T-helper 2 cell treated with Interferon-gamma antibody and Interleukin-4, amounts not matched to agents 5 μg/mL and 100 μg/mL, for 36 hours (primary cell): Measurements from ENCODE around the gene IL36G.
A peak's percentile ranks its signal among the peaks of the same experiment; 100 is the strongest.

ENCODE experiments used
- DNase-seq: peaks from one replicate; pipeline ENCODE4 v3.0.0; 2021; ENCODE audit warnings: low spot score
- H3K27ac Mint-ChIP-seq: one replicate; pipeline ENCODE4 v1.8.0; 2021; ENCODE audit warnings: mild to moderate bottlenecking, mixed read lengths
- H3K27me3 Mint-ChIP-seq: one replicate; pipeline ENCODE4 v1.8.0; 2021; ENCODE audit warnings: low read depth, mixed read lengths
- H3K36me3 Mint-ChIP-seq: one replicate; pipeline ENCODE4 v1.8.0; 2021; ENCODE audit warnings: low read depth, mixed read lengths
- H3K4me1 Mint-ChIP-seq: one replicate; pipeline ENCODE4 v1.8.0; 2021; ENCODE audit warnings: low read depth, mixed read lengths
- H3K4me3 Mint-ChIP-seq: one replicate; pipeline ENCODE4 v1.8.0; 2022; ENCODE audit warnings: mild to moderate bottlenecking, moderate library complexity, mixed read lengths
- H3K9me3 Mint-ChIP-seq: one replicate; pipeline ENCODE4 v1.8.0; 2021; ENCODE audit warnings: mixed read lengths

Gene IL36G

GRCh38 chr2:112994648-112995047, 16.8 kb downstream of the IL36G start:
- no peak for DNase-seq
- H3K4me3 Mint-ChIP-seq, result no peak overlapping the region
- H3K27me3 Mint-ChIP-seq, result no peaks in the 10 kb centered on the region
- H3K27ac Mint-ChIP-seq, result no peak overlapping the region
- H3K4me1 Mint-ChIP-seq, result peaks cover 30% of the 10 kb centered on the region
- H3K36me3 Mint-ChIP-seq, result peaks cover 21% of the 10 kb centered on the region
- H3K9me3 Mint-ChIP-seq, result peaks cover 50% of the 10 kb centered on the region

DNA sequence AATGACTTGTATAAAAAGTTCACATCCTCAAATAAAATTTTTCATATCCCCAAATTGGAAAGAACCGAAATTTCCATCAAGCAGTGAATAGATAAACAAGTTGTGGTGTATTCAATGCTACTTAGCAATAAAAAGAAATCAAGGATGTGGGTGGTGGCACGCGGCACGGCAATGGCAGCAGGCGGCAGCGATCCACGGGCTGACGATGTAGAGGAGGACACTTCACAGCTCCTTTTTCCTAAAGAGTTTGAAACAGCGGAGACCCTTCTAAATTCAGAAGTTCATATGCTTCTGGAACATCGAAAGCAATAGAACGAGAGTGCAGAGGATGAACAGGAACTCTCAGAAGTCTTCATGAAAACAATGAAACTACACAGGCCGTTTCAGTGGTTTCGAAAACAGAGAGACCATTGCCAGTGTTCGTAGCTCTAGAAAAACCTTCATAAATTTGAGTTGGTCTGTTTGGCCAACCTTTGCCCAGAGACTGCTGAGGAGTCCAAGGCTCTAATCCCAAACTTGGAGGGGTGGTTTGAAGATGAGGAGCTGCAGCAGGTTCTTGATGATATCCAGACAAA, 17.6 kb downstream of the IL36G start:
- DNase-seq, result no peak
- Mint-ChIP-seq H3K4me3 (peak overlapping the region; percentile 79), H3K27ac (peak overlapping the region; percentile 90), H3K4me1 (peaks cover 30% of the 10 kb centered on the region), H3K27me3 (no peaks in the 10 kb centered on the region), H3K9me3 (peaks cover 51% of the 10 kb centered on the region), H3K36me3 (peaks cover 20% of the 10 kb centered on the region)

DNA sequence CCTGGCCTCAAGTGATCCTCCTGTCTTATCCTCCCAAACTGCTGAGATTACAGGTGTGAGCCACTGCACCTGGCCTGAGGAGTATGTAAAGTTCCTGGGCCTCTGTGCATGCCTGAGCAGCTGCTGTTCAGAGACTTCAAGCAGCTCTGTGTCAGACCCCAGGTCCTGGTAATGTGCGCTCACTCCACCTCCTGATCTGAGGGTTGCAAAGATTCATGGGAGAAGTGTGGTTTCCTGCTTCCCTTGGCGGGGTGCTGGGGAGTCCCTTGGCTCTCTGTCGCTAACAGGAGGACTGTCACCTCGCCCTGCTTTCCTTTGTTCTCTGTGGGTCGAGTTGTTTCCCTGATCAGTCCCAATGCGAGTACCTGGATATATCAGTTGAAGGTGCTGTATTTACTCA, 18.8 kb downstream of the IL36G start:
- H3K4me1 Mint-ChIP-seq, result peaks cover 30% of the 10 kb centered on the region
- peak; percentile 69 for DNase-seq
- peak overlapping the region; percentile 58 for H3K4me3 Mint-ChIP-seq
- H3K36me3 Mint-ChIP-seq, result peaks cover 25% of the 10 kb centered on the region
- H3K9me3 Mint-ChIP-seq, result peaks cover 51% of the 10 kb centered on the region
- peak overlapping the region; percentile 80 for H3K27ac Mint-ChIP-seq
- no peaks in the 10 kb centered on the region for H3K27me3 Mint-ChIP-seq

GRCh38 chr2:112997151-112997550, 19.3 kb downstream of the IL36G start:
- H3K27me3 Mint-ChIP-seq, result no peaks in the 10 kb centered on the region
- H3K36me3 Mint-ChIP-seq, result peaks cover 23% of the 10 kb centered on the region
- peaks cover 30% of the 10 kb centered on the region for H3K4me1 Mint-ChIP-seq
- peak overlapping the region; percentile 80 for H3K27ac Mint-ChIP-seq
- no peak for DNase-seq
- peak overlapping the region; percentile 58 for H3K4me3 Mint-ChIP-seq
- H3K9me3 Mint-ChIP-seq, result peaks cover 51% of the 10 kb centered on the region

- Mint-ChIP-seq H3K4me1 (peaks cover 20% of the 10 kb centered on the region), H3K27me3 (no peaks in the 10 kb centered on the region), H3K27ac (no peak overlapping the region), H3K4me3 (no peak overlapping the region), H3K9me3 (peaks cover 42% of the 10 kb centered on the region), H3K36me3 (peaks cover 15% of the 10 kb centered on the region)
- no peak for DNase-seq
Observed at GRCh38 chr2:113000436-113000835, 22.6 kb downstream of the IL36G start.

GRCh38 chr2:113002677-113003076, 24.9 kb downstream of the IL36G start:
- no peak for DNase-seq

GRCh38 chr2:113005030-113005509, 27.3 kb downstream of the IL36G start, which contains the start of gene IL36A:
TSS of gene IL36A (plus strand) at chr2:113005459. CDS start at chr2:113005872, 413 bp downstream.
- no peak for DNase-seq
- Mint-ChIP-seq H3K9me3 (peaks cover 23% of the 10 kb centered on the region), H3K4me3 (no peak within 1 kb of the TSS), H3K4me1 (peaks cover 2% of the 10 kb centered on the region), H3K36me3 (peaks cover 12% of the 10 kb centered on the region), H3K27me3 (no peaks in the 10 kb centered on the region), H3K27ac (no peak within 1 kb of the TSS)

More at GRCh38 chr2:113002677-113003076, 24.9 kb downstream of the IL36G start:
- peaks cover under 1% of the 10 kb centered on the region for H3K4me1 Mint-ChIP-seq
- no peaks in the 10 kb centered on the region for H3K27me3 Mint-ChIP-seq
- no peak overlapping the region for H3K4me3 Mint-ChIP-seq
- H3K27ac Mint-ChIP-seq, result no peak overlapping the region
- peaks cover 15% of the 10 kb centered on the region for H3K36me3 Mint-ChIP-seq
- H3K9me3 Mint-ChIP-seq, result peaks cover 42% of the 10 kb centered on the region

GRCh38 chr2:113007250-113007649, 29.4 kb downstream of the IL36G start:
- Mint-ChIP-seq H3K4me3 (no peak overlapping the region), H3K27ac (no peak overlapping the region), H3K27me3 (peaks cover 3% of the 10 kb centered on the region), H3K36me3 (peaks cover 2% of the 10 kb centered on the region), H3K4me1 (peaks cover 10% of the 10 kb centered on the region), H3K9me3 (peaks cover 8% of the 10 kb centered on the region)
- DNase-seq, result no peak

GRCh38 chr2:113009622-113010021, 31.8 kb downstream of the IL36G start:
- Mint-ChIP-seq H3K36me3 (peaks cover 3% of the 10 kb centered on the region), H3K4me1 (peaks cover 10% of the 10 kb centered on the region), H3K9me3 (peaks cover 4% of the 10 kb centered on the region), H3K27me3 (peaks cover 3% of the 10 kb centered on the region), H3K4me3 (no peak overlapping the region), H3K27ac (no peak overlapping the region)
- DNase-seq, result no peak

- no peak overlapping the region for H3K27ac Mint-ChIP-seq
- H3K9me3 Mint-ChIP-seq, result peaks cover 4% of the 10 kb centered on the region
Observed at GRCh38 chr2:113010088-113010487, 32.3 kb downstream of the IL36G start.

DNA sequence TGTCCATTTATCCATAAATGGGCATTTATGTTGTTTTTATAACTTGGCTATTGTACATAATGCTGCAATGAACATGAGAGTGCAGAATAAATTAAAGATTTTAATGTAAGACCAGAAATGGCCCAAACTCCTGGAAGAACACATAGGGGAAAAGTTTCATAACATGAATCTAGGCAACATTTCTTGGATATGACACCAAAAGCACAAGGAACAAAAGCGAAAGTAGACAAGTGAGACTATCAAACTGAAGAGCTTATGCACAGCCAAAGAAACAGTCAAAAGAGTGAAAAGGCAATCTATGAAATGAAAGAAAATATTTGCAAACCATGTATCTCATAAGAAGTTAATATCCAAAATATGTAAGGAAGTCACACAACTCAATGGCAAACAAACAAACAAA, 33.3 kb downstream of the IL36G start:
- Mint-ChIP-seq H3K4me3 (no peak overlapping the region), H3K4me1 (peaks cover 10% of the 10 kb centered on the region), H3K27ac (no peak overlapping the region), H3K9me3 (peaks cover 4% of the 10 kb centered on the region), H3K36me3 (peaks cover 3% of the 10 kb centered on the region), H3K27me3 (peaks cover 6% of the 10 kb centered on the region)
- no peak for DNase-seq

More at GRCh38 chr2:113010088-113010487, 32.3 kb downstream of the IL36G start:
- DNase-seq, result no peak
- peaks cover 6% of the 10 kb centered on the region for H3K27me3 Mint-ChIP-seq
- peaks cover 10% of the 10 kb centered on the region for H3K4me1 Mint-ChIP-seq
- no peak overlapping the region for H3K4me3 Mint-ChIP-seq
- H3K36me3 Mint-ChIP-seq, result peaks cover 3% of the 10 kb centered on the region

DNA sequence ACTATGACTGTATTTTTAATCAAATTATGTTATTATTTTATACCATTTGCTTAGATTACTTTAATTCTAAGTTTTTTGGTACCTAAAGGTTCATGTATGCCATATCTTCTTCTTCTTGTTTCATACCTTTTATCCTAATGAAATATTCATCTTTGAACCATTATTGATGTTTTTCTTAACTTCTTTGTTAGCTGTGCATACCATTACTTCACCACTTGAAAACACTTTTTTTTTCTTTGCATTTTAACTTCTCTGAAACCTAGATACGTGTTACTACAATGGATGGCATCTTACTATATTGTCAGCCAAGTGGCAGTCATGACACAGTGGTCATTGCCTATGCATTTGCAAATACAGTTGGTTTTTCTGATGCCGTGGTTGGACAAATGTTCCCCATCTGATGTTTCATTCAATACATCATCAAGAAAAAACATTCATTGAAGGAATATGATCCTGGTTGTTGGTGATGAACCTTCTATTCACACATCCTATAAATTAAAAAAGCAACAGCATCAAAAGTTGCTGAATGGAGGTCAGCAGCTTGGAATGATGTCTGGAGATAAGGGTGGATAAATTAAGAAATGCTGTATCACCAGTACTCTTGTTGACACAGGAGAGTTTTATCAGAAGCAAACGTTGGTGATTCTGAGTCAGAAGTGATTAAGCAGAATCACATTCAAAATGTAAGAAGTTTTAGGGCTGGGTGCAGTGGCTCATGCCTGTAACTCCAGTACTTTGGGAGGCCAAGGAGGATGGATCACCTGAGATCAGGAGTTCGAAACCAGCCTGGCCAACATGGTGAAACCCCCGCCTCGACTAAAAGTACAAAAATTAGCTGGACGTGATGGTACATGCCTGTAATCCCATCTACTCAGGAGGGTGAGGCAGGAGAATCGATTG, 34.9 kb downstream of the IL36G start:
- H3K4me1 Mint-ChIP-seq, result peaks cover 10% of the 10 kb centered on the region
- H3K36me3 Mint-ChIP-seq, result peaks cover 3% of the 10 kb centered on the region
- peaks cover 15% of the 10 kb centered on the region for H3K27me3 Mint-ChIP-seq
- no peak overlapping the region for H3K27ac Mint-ChIP-seq
- no peak overlapping the region for H3K4me3 Mint-ChIP-seq
- no peak for DNase-seq
- H3K9me3 Mint-ChIP-seq, result peaks cover 4% of the 10 kb centered on the region

DNA sequence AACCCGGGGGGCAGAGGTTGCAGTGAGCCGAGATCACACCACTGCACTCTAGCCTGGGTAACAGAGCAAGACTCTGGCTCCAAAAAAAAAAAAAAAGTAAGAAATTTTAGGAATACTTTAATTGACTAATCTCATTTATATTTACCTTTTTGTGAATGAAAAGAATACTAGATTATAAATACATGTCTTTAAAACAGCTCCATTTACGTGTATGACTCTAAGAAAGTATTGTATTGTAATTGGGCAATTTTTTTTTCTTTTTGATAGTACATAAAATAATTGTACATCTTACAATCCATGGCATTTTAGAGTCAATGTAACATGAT, 35.5 kb downstream of the IL36G start:
- peaks cover 4% of the 10 kb centered on the region for H3K9me3 Mint-ChIP-seq
- H3K27ac Mint-ChIP-seq, result no peak overlapping the region
- H3K36me3 Mint-ChIP-seq, result peaks cover 3% of the 10 kb centered on the region
- no peak overlapping the region for H3K4me3 Mint-ChIP-seq
- H3K27me3 Mint-ChIP-seq, result peaks cover 19% of the 10 kb centered on the region
- peaks cover 10% of the 10 kb centered on the region for H3K4me1 Mint-ChIP-seq
- DNase-seq, result no peak

DNA sequence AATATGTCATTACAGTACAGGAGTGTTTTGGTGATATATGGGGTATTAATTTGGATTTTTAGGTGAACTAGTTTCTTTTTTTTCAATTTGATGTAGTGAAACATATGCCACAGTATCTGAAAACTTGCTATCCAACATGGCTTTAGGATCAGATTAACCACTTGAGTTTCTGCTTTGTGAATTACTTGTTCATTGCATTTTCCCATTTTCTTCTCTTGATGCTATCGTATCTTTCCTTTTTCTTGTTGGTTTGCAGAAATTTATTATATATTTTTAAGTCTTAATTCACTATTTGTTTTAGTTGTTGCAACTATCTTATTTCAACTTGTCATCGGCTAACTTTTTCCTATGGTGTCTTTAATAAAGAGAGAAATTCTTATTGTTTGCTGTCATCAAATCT, 36.3 kb downstream of the IL36G start:
- peaks cover 10% of the 10 kb centered on the region for H3K4me1 Mint-ChIP-seq
- H3K9me3 Mint-ChIP-seq, result peaks cover 10% of the 10 kb centered on the region
- DNase-seq, result no peak
- no peak overlapping the region for H3K4me3 Mint-ChIP-seq
- H3K27ac Mint-ChIP-seq, result no peak overlapping the region
- peaks cover 3% of the 10 kb centered on the region for H3K36me3 Mint-ChIP-seq
- H3K27me3 Mint-ChIP-seq, result peaks cover 27% of the 10 kb centered on the region
